Bronchial smooth muscle cell (primary cell): ENCODE data around the gene PMVK. TPM values are rescaled to one million over a fixed set of nuclear protein-coding genes. Genes with fewer than 3 reads are reported as not detected.

ENCODE experiments used
- total RNA-seq: library from RNA; depleted of rRNA; stranded (reverse); fragments of >200 nt; gene quantifications from 2 replicates; pipeline ENCODE4 v1.2.1, GENCODE V29; 2014

The PMVK gene
- 9.3 and 11.2 TPM in 2 replicates for total RNA-seq

GRCh38 chr1:154936555-154937084 is at the start of gene PMVK:
TSS of gene PMVK (minus strand) at chr1:154936719. CDS start at chr1:154936685, 34 bp downstream.

GRCh38 chr1:154982897-154983648 is 46.6 kb upstream of the PMVK start, which contains the start of gene FLAD1:
TSS of gene FLAD1 (plus strand) at chr1:154983344. CDS start at chr1:154983695, 351 bp downstream.

GRCh38 chr1:154974102-154974807 is 37.7 kb upstream of the PMVK start, which contains the start of gene CKS1B:
TSS of gene CKS1B (plus strand) at chr1:154974681. CDS start at chr1:154974746, 65 bp downstream.

GRCh38 chr1:154970631-154971340 is 34.3 kb upstream of the PMVK start, which contains the start of gene SHC1:
TSS of gene SHC1 (minus strand) at chr1:154970747. CDS start at chr1:154970526, 221 bp downstream.

GRCh38 chr1:154961207-154962155 is 25.0 kb upstream of the PMVK start, which contains the start of gene PYGO2:
TSS of gene PYGO2 (minus strand) at chr1:154961782. CDS start at chr1:154961576, 206 bp downstream.

GRCh38 chr1:154955718-154956543 is 19.4 kb upstream of the PMVK start, which contains the start of gene PBXIP1:
TSS of gene PBXIP1 (minus strand) at chr1:154956099. CDS start at chr1:154953721, 2,378 bp downstream.

Other genes with a start within 250 kb of the PMVK start
- under 0.01 TPM in 1 of 2 replicates, not detected in the other for gene KCNN3, start 66.4 kb downstream of the PMVK start, total RNA-seq
- 115 and 123 TPM in 2 replicates for gene PBXIP1, start 19.4 kb upstream of the PMVK start, total RNA-seq
- gene PYGO2, start 25.1 kb upstream of the PMVK start, total RNA-seq: 4.6 and 10.6 TPM in 2 replicates
- gene SHC1, start 34.0 kb upstream of the PMVK start, total RNA-seq: 79.3 and 143 TPM in 2 replicates
- 20.2 and 22.2 TPM in 2 replicates for gene CKS1B, start 38.0 kb upstream of the PMVK start, total RNA-seq
- 13.7 and 14.3 TPM in 2 replicates for gene FLAD1, start 46.6 kb upstream of the PMVK start, total RNA-seq
- gene LENEP, start 56.9 kb upstream of the PMVK start, total RNA-seq: 0.60 TPM in 1 of 2 replicates, not detected in the other
- 8.5 and 9.1 TPM in 2 replicates for gene ZBTB7B, start 66.1 kb upstream of the PMVK start, total RNA-seq
- gene DCST2, start 97.1 kb upstream of the PMVK start, total RNA-seq: 0.09 TPM in 1 of 2 replicates, not detected in the other
- not detected in 2 replicates for gene DCST1, start 97.1 kb upstream of the PMVK start, total RNA-seq
- 38.8 and 55.6 TPM in 2 replicates for gene ADAM15, start 114.6 kb upstream of the PMVK start, total RNA-seq
- gene EFNA4, start 127.0 kb upstream of the PMVK start, total RNA-seq: 2.4 and 3.6 TPM in 2 replicates
- gene EFNA3, start 142.1 kb upstream of the PMVK start, total RNA-seq: 0.79 and 1.1 TPM in 2 replicates
- gene EFNA1, start 191.2 kb upstream of the PMVK start, total RNA-seq: 0.86 and 1.3 TPM in 2 replicates
- gene SLC50A1, start 199.1 kb upstream of the PMVK start, total RNA-seq: 16.6 and 27.6 TPM in 2 replicates
- 63.7 and 65.9 TPM in 2 replicates for gene DPM3, start 203.8 kb upstream of the PMVK start, total RNA-seq
- gene KRTCAP2, start 236.6 kb upstream of the PMVK start, total RNA-seq: 82.6 and 100 TPM in 2 replicates
- 3.5 and 5.2 TPM in 2 replicates for gene TRIM46, start 237.1 kb upstream of the PMVK start, total RNA-seq